ENCODE data around the gene PSMD13. TPM values are rescaled to one million over a fixed set of nuclear protein-coding genes. Genes with fewer than 3 reads are reported as not detected.
A peak's percentile ranks its signal among the peaks of the same experiment; 100 is the strongest.
"Not testable (repeated sequence)": the region's sequence is repeated elsewhere in the genome, so short reads cannot be mapped to it uniquely, and the experiment has no call there.

PSMD13 gene
- total RNA-seq, 2 donors from 2014 or later: 196 to 273 TPM

DNA sequence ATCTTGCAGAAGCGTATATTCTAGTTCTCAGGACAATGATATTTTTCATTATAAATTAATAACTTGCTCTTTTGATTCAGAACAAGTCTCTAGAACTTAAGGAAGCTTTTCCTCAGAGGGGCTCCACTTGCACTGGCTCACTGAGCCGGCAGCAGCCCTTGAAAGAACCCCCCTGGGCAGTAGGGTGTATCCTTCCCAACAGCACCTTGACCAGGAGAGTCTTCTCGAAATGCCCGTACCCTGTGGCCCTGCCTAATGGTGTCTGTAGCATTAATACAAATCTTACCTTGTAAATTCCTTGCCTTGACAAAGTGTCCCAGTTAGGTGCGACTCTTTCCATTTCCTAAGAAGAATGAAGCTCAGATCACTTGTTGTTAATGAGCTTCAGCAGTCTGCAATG is 13.5 kb downstream of the PSMD13 start:
- H3K36me3 Mint-ChIP-seq: peaks cover 16 to 29% of the 10 kb centered on the region in 2 donors
- H3K9me3 Mint-ChIP-seq: no peaks in the 10 kb centered on the region
- DNase-seq (ENCODE audit: low spot score in 2 of 2) (no peak), ATAC-seq (peak in 1 of 2 donors; percentile 23)
- H3K27ac Mint-ChIP-seq: peak overlapping the region in 1 of 2 donors; percentile 10

DNA sequence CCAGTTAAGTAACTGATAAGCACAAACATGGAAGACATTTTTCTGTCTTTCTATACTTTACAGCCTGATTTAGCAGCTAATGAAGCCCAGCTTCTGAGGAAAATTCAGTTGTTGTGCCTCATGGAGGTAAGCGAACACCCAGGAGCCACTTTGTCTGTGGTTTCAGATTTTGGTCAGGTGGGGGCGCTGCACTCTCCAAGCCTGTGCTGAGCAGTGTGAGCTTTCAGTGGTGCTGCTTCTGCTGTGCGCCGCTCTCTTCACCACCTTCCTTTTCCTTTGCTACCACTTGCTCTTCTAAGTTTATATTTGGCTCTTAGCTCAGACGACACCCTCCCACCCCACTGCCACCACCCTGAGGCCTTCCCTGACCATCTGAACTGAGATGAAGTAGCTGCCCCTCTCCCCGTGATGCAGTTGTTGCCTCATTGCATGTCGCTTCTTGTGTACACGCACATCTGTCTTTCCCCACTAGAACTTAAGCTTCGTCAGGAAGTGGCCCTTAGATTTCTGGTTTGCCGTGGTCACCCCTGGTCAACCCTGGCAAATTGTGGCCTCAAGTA is 14.0 kb downstream of the PSMD13 start:
- H3K9me3 Mint-ChIP-seq: no peaks in the 10 kb centered on the region
- peak overlapping the region; percentile 10 to 75 for H3K27ac Mint-ChIP-seq
- DNase-seq (ENCODE audit: low spot score in 2 of 2) (peak in 1 of 2 donors; percentile 82), ATAC-seq (peak; percentile 83 to 90)
- peaks cover 12 to 27% of the 10 kb centered on the region in 2 donors for H3K36me3 Mint-ChIP-seq

GRCh38 chr11:251550-251949 is 14.8 kb downstream of the PSMD13 start:
- DNase-seq (ENCODE audit: low spot score in 2 of 2): no peak
- no peak overlapping the region for H3K27ac Mint-ChIP-seq
- H3K9me3 Mint-ChIP-seq: no peaks in the 10 kb centered on the region
- no peak for ATAC-seq
- H3K36me3 Mint-ChIP-seq: peaks cover 12 to 27% of the 10 kb centered on the region in 2 donors

DNA sequence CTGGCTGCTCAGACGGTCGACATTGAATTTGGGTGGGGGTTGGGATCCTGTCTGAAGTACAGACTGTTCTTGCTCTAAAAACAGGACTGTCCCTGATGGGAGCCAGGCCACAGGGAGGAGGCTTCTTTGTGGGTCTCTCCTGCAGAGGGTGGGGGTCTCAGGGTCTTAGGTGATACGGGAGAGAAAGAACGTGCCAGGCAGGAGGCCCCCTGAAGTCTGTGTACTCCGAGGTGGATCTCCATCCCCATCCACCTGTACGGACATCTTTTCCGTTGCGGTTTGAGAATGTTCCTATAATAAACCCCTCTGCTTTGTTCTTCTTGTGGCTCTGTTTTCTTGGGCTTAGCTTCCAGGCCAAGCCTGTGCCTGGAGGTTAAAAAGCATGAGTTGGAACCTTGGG is 15.9 kb downstream of the PSMD13 start:
- ATAC-seq: no peak
- DNase-seq (ENCODE audit: low spot score in 2 of 2): no peak
- H3K36me3 Mint-ChIP-seq: peaks cover 12 to 17% of the 10 kb centered on the region in 2 donors
- peak overlapping the region in 1 of 2 donors; percentile 60 for H3K27ac Mint-ChIP-seq
- H3K9me3 Mint-ChIP-seq: no peaks in the 10 kb centered on the region

DNA sequence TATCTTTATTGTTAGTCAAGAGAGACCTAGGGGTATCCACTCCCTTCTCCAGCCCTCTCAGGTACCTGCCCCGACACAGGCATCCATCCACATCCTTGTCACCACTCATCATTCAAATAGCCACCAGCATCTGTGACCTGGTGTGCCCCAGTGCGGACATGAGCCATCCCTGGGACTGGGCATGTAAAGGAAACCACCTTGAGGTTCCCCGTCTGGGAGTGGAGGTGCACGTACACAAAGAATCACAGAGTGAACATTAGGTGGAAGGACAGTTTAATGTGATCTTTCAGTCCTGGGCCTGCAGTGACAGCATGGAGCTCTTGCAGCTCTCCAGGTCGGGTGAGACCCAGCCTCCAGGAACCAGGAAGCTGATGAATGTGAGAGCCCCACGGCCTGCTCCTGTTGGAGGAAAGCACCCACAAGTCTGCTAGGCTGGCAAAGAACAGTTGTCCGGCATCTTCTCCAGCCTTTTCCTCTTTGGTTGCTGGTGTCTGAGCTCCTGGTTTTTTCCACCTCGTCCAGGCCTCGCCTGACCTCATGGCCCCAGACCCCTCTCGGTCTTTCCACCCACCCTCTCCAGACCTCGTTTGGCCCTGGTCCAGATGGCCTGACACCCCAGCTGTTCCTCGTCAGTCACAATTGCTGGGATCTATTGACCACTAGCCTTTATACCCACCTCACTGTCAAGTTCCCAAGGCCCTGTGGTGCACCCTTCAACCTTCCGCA is 16.5 kb downstream of the PSMD13 start:
- Mint-ChIP-seq H3K27ac (peak overlapping the region in 1 of 2 donors; percentile 60), H3K9me3 (no peaks in the 10 kb centered on the region), H3K36me3 (peaks cover 12 to 17% of the 10 kb centered on the region in 2 donors)
- no peak for DNase-seq (ENCODE audit: low spot score in 2 of 2)
- ATAC-seq: no peak

DNA sequence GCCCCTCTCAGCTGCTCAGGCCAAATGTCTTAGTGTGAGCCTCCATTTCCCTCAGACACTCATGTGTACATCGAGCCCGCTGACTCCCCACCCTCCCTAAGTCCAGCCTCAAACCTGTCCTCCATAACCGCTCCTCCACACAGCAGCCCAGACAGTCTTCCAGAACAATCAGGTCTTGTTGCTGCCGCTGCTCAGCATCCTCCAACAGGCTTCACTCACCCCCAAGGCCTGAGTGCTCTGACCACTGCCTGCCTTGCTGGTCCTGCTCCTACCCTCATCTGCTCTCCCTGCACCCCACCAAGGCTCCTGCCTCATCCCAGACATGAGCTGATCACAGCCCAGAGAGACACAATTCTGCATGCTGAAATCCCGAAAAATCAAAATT is 17.1 kb downstream of the PSMD13 start:
- H3K36me3 Mint-ChIP-seq: peaks cover 12 to 16% of the 10 kb centered on the region in 2 donors
- DNase-seq (ENCODE audit: low spot score in 2 of 2) (no peak), ATAC-seq (no peak)
- H3K27ac Mint-ChIP-seq: peak overlapping the region in 1 of 2 donors; percentile 60
- no peaks in the 10 kb centered on the region for H3K9me3 Mint-ChIP-seq

DNA sequence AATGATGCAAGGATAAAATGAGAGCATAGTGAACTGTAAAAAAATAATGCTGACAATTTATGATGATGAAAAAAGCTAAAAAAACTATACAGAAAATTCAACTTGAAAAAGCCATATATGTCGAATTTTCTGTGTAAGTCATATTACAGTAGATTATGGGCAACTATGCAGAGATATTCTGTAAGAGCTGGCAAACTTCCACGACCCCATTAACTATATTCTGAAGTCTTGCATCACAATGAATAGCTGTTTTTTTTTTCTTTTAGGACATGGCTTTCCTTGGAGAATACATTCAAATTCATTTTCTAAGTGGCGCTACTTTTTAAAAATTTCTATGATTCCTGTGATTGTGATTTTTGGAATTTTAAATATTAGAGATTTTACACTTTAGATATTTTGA is 18.4 kb downstream of the PSMD13 start:
- H3K27ac Mint-ChIP-seq: no peak overlapping the region
- DNase-seq (ENCODE audit: low spot score in 2 of 2): no peak
- H3K36me3 Mint-ChIP-seq: peaks cover 12% of the 10 kb centered on the region in 2 donors
- H3K9me3 Mint-ChIP-seq: no peaks in the 10 kb centered on the region
- no peak for ATAC-seq

GRCh38 chr11:255816-256215 is 19.0 kb downstream of the PSMD13 start:
- H3K9me3 Mint-ChIP-seq: no peaks in the 10 kb centered on the region
- peak overlapping the region in 1 of 2 donors; percentile 44 for H3K27ac Mint-ChIP-seq
- peaks cover 12% of the 10 kb centered on the region in 2 donors for H3K36me3 Mint-ChIP-seq
- no peak for DNase-seq (ENCODE audit: low spot score in 2 of 2)
- ATAC-seq: no peak

- Mint-ChIP-seq H3K9me3 (no peaks in the 10 kb centered on the region), H3K27ac (peak overlapping the region in 1 of 2 donors; percentile 78), H3K36me3 (peaks cover 5% of the 10 kb centered on the region in 2 donors)
- DNase-seq (ENCODE audit: low spot score in 2 of 2): no peak
- ATAC-seq: no peak
Measured at GRCh38 chr11:256952-257737, 20.4 kb downstream of the PSMD13 start.

- H3K9me3 Mint-ChIP-seq: no peaks in the 10 kb centered on the region
- H3K36me3 Mint-ChIP-seq: no peaks in the 10 kb centered on the region
- no peak for ATAC-seq
- peak overlapping the region; percentile 6 to 29 for H3K27ac Mint-ChIP-seq
- no peak for DNase-seq (ENCODE audit: low spot score in 2 of 2)
Measured at GRCh38 chr11:257766-258493, 21.2 kb downstream of the PSMD13 start.

DNA sequence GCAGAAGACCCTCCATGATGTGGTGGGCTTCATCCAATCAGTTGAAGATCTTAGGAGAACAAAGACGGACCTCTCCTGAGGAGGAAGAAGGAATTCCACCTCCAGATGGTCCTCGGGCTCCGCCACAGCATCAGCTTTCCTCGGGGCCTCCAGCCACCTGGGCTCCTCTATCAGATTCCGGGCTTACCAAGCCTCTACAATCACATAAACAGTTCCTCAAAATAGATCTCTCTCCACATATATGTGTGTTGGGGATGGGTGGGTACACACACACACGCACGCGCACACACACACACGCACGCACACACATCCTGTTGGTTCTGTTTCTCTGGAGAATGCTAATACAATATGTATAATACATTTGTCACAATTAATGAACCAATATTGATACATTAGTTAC is 22.6 kb downstream of the PSMD13 start:
- Mint-ChIP-seq H3K9me3 (no peaks in the 10 kb centered on the region), H3K27ac (no peak overlapping the region), H3K36me3 (no peaks in the 10 kb centered on the region)
- ATAC-seq (no peak), DNase-seq (ENCODE audit: low spot score in 2 of 2) (no peak)

DNA sequence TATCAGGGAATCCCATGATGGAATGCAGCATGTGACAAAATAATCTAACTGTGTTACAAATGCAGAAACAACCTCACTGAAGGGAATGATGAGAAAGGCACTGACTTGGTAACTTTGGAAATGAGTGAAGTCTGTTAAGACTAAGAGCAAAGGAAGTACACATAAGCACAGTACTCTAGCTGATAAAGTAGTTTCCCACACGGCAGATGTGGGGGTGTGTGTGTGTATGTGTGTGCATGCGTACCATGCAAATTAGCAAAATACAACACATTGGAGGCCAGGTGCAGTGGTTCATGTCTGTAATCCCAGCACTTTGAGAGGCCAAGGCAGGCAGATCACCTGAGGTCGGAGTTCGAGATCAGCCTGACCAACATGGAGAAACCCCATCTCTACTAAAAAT is 24.8 kb downstream of the PSMD13 start:
- Mint-ChIP-seq H3K27ac (no peak overlapping the region), H3K9me3 (peaks cover 0 to 1% of the 10 kb centered on the region in 2 donors), H3K36me3 (no peaks in the 10 kb centered on the region)
- ATAC-seq: no peak
- DNase-seq (ENCODE audit: low spot score in 2 of 2): no peak

GRCh38 chr11:266676-267439 is 30.1 kb downstream of the PSMD13 start:
- peak; percentile 34 to 70 for ATAC-seq
- Mint-ChIP-seq H3K36me3 (no peaks in the 10 kb centered on the region), H3K27ac (peak overlapping the region; percentile 89 to 93), H3K9me3 (peaks cover 0 to 5% of the 10 kb centered on the region in 2 donors)
- no peak for DNase-seq (ENCODE audit: low spot score in 2 of 2)

DNA sequence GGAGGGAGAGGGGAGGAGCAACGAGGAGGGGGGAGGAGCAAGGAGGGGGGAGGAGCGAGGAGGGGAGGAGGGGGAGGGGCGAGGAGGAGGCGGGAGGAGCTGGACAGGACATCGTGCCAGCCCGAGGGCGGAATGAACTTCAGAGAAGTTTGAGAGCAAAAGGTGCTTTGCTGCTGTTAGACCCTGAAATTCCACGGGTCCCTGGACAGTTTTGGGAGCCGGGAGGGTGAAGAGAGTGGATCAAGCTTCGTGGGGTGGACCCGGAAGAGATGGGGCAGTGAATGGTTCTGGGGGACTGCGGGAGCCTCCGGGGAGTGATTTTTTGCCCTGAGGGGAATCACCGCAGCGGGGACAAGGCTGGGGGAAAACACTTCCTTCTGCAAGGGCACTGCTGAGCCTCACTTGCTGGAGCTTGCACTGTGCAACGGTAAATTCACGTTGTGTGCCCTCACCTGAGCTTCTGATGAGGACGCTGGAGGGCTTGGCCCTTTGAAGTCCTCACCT is 30.8 kb downstream of the PSMD13 start:
- H3K9me3 Mint-ChIP-seq: peaks cover 0 to 5% of the 10 kb centered on the region in 2 donors
- no peaks in the 10 kb centered on the region for H3K36me3 Mint-ChIP-seq
- peak in 1 of 2 donors; percentile 79 for DNase-seq (ENCODE audit: low spot score in 2 of 2)
- ATAC-seq: peak; percentile 11 to 27
- H3K27ac Mint-ChIP-seq: peak overlapping the region; percentile 93 to 94

- peak overlapping the region; percentile 93 to 98 for H3K27ac Mint-ChIP-seq
- ATAC-seq (peak in 1 of 2 donors; percentile 53), DNase-seq (ENCODE audit: low spot score in 2 of 2) (peak in 1 of 2 donors; percentile 74)
- H3K36me3 Mint-ChIP-seq, H3K9me3 Mint-ChIP-seq: not testable (repeated sequence)
Measured at GRCh38 chr11:268716-269145, 32.0 kb downstream of the PSMD13 start.

All from activated naive CD4-positive, alpha-beta T cell treated with anti-CD3 and anti-CD28 coated beads, Interleukin-2, amount 50 U/mL, for 72 hours (primary cell).